ENCODE data around the gene KDM4E. TPM values are rescaled to one million over a fixed set of nuclear protein-coding genes. Genes with fewer than 3 reads are reported as not detected.
A peak's percentile ranks its signal among the peaks of the same experiment; 100 is the strongest.

Gene KDM4E
- polyA plus RNA-seq, 1 of the 3 experiments (the other 2 are of a cell fraction) = 0.02 TPM

GRCh38 chr11:94993400-94993943, 31.6 kb upstream of the KDM4E start (continued):
- no peak for TF ChIP-seq RAD21 (IDR thresholded peaks at IDR 0.05; ENCODE audit: low read length)
- no peak for TF ChIP-seq TEAD4 (IDR thresholded peaks at IDR 0.05; ENCODE audit: borderline replicate concordance, insufficient read depth)

- WGBS (ENCODE audit: low lambda C conversion rate) = 92% methylated on average over 6 of the region's 6 CpGs
- TF ChIP-seq CTCF (IDR thresholded peaks at IDR 0.05) (0 out of 2 replicates have a peak, but pooled peaks have one; percentile 17), RXRA (IDR thresholded peaks at IDR 0.05; ENCODE audit: borderline replicate concordance, low read depth) (no peak)
Observed at GRCh38 chr11:94997437-94997836, 27.6 kb upstream of the KDM4E start.

GRCh38 chr11:94998285-94998684, 26.8 kb upstream of the KDM4E start:
- H2AFZ ChIP-seq (ENCODE audit: low read depth) = no peak overlapping the region
- POLR2A ChIA-PET = no interaction called here
- no peak overlapping the region for H3K4me3 ChIP-seq (ENCODE audit: low read depth in 2 of 2, low read length in 1 of 2)
- WGBS (ENCODE audit: low lambda C conversion rate) = 89% methylated on average over 7 of the region's 13 CpGs
- CTCF ChIA-PET = no interaction called here
- no peaks in the 10 kb centered on the region for H3K9me2 ChIP-seq
- no peaks in the 10 kb centered on the region for H3K36me3 ChIP-seq (replicated peaks in 1 of 2; ENCODE audit: control insufficient read depth in 1 of 2, insufficient read depth in 2 of 2, low read length in 1 of 2)
- H3K9ac ChIP-seq = no peak overlapping the region
- DNase-seq = no peak
- H4K20me1 ChIP-seq (ENCODE audit: insufficient read depth) = no peaks in the 10 kb centered on the region
- TF ChIP-seq FOXJ3 (CRISPR knock-in tag; IDR thresholded peaks at IDR 0.05) = no peak
- TF ChIP-seq IRF3 (IDR thresholded peaks at IDR 0.05; ENCODE audit: low read depth, low read length) = no peak
- no peak for TF ChIP-seq MEF2A (IDR thresholded peaks at IDR 0.05; ENCODE audit: borderline replicate concordance, low read depth)
- TF ChIP-seq MAX (IDR thresholded peaks at IDR 0.05; ENCODE audit: low read depth) = no peak
- TF ChIP-seq RCOR1 (IDR thresholded peaks at IDR 0.05; ENCODE audit: low read length) = no peak
- TF ChIP-seq ZBTB33 (IDR thresholded peaks at IDR 0.05; ENCODE audit: borderline replicate concordance, low read depth) = no peak
- H3F3A ChIP-seq (replicated peaks; ENCODE audit: insufficient read depth) = no peaks in the 10 kb centered on the region
- no peaks in the 10 kb centered on the region for H3K9me3 ChIP-seq
- H3K27ac ChIP-seq (ENCODE audit: low read depth in 2 of 2, low read length in 1 of 2) = no peak overlapping the region
- no peak overlapping the region for H3K4me2 ChIP-seq
- no peaks in the 10 kb centered on the region for H3K4me1 ChIP-seq (ENCODE audit: control insufficient read depth in 1 of 2, insufficient read depth in 2 of 2, low read depth in 1 of 2, low read length in 1 of 2)
- no peaks in the 10 kb centered on the region for H3K27me3 ChIP-seq (ENCODE audit: insufficient read depth)
- H3K79me2 ChIP-seq (ENCODE audit: insufficient read depth) = no peaks in the 10 kb centered on the region

More at GRCh38 chr11:94997437-94997836, 27.6 kb upstream of the KDM4E start:
- no peaks in the 10 kb centered on the region for H3K79me2 ChIP-seq (ENCODE audit: insufficient read depth)
- H2AFZ ChIP-seq (ENCODE audit: low read depth) = no peak overlapping the region
- H3K36me3 ChIP-seq (replicated peaks in 1 of 2; ENCODE audit: control insufficient read depth in 1 of 2, insufficient read depth in 2 of 2, low read length in 1 of 2) = no peaks in the 10 kb centered on the region
- no peaks in the 10 kb centered on the region for H3K27me3 ChIP-seq (ENCODE audit: insufficient read depth)
- H4K20me1 ChIP-seq (ENCODE audit: insufficient read depth) = no peaks in the 10 kb centered on the region
- H3K9me2 ChIP-seq = no peaks in the 10 kb centered on the region
- POLR2A ChIA-PET = no interaction called here
- no peak overlapping the region for H3K4me2 ChIP-seq
- no peak for DNase-seq
- H3K4me1 ChIP-seq (ENCODE audit: control insufficient read depth in 1 of 2, insufficient read depth in 2 of 2, low read depth in 1 of 2, low read length in 1 of 2) = no peaks in the 10 kb centered on the region
- H3F3A ChIP-seq (replicated peaks; ENCODE audit: insufficient read depth) = no peaks in the 10 kb centered on the region
- H3K9me3 ChIP-seq = no peaks in the 10 kb centered on the region
- H3K27ac ChIP-seq (ENCODE audit: low read depth in 2 of 2, low read length in 1 of 2) = no peak overlapping the region
- H3K9ac ChIP-seq = no peak overlapping the region; the same call in 1 of the 2 replicates
- H3K4me3 ChIP-seq (ENCODE audit: low read depth in 2 of 2, low read length in 1 of 2) = no peak overlapping the region
- CTCF ChIA-PET = no interaction called here

Data from SK-N-SH (cell line).